Astrocyte of the spinal cord (primary cell): ENCODE measurements around the gene CSTPP1.
A peak's percentile ranks its signal among the peaks of the same experiment; 100 is the strongest.

Experiments
- DNase-seq: peaks from one replicate; pipeline ENCODE4 v3.0.0; 2011; ENCODE audit warnings: low read depth, low spot score
- H3K4me3 ChIP-seq: 2 replicates; pipeline ENCODE4 v1.5.1; 2011; ENCODE audit warnings: low read depth, mild to moderate bottlenecking, low read length, moderate library complexity
- in situ Hi-C: cut with HindIII; loops from 2 replicates; pipeline ENCODE4 v1.10.0; 2017; ENCODE audit warnings: low sequenced_read_pairs
- TF ChIP-seq, protein P1 (sequence below): IDR thresholded peaks from 2 replicates; pipeline ENCODE4 v1.5.1; 2012; ENCODE audit warnings: low read depth, mild to moderate bottlenecking, low read length, inconsistent platforms

CSTPP1 gene

DNA sequence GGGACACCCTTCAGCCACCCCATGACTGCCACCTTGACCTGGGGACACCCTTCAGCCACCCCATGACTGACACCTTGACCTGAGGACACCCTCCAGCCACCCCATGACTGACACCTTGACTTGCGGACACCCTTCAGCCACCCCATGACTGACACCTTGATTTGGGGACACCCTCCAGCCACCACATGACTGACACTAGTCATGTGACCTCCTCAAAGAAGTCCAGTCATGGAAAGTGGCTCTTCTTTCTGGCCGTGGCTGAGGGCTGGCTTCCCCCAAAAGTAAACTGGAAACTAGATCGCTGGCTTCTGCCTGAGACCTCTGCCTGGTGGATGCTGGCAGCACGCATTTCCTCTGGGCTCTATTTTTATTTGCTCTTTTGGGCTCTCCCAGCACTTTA is 211.7 kb downstream of the CSTPP1 start:
- DNase-seq: no peak
- TF ChIP-seq, protein P1, sequence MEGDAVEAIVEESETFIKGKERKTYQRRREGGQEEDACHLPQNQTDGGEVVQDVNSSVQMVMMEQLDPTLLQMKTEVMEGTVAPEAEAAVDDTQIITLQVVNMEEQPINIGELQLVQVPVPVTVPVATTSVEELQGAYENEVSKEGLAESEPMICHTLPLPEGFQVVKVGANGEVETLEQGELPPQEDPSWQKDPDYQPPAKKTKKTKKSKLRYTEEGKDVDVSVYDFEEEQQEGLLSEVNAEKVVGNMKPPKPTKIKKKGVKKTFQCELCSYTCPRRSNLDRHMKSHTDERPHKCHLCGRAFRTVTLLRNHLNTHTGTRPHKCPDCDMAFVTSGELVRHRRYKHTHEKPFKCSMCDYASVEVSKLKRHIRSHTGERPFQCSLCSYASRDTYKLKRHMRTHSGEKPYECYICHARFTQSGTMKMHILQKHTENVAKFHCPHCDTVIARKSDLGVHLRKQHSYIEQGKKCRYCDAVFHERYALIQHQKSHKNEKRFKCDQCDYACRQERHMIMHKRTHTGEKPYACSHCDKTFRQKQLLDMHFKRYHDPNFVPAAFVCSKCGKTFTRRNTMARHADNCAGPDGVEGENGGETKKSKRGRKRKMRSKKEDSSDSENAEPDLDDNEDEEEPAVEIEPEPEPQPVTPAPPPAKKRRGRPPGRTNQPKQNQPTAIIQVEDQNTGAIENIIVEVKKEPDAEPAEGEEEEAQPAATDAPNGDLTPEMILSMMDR: no peak
- no peak overlapping the region for H3K4me3 ChIP-seq
- in situ Hi-C loops: no loop called here

DNA sequence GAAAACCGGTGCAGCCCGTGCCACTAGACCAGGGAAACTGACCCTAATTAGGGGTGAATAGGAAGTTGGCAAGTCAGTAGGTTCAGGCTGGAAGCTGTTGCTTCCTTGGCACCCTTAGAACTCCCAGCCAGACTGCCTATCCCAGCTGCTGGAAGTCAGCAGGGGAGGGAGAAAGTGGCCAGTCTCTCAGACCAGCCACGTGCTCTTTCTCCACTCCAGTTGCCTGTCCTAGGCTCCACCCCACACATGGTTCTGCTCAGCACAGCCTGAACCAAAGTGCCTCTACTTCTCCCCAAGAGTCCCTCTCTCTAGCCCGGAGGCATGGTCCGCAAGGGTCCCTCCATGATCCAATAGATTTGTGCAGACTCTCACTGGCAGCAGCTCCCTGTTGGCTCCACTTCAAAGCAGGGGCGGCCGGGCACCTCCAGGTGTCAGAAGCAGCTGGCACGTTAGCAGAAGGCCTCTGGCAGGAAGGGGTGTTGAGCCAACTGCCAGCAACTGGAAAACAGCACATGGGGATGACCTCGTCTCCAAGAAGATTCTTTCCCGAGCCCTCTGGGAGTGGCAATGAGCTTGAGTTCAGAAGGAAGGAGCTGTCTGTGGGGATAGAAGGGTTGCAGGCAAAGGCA is 212.5 kb downstream of the CSTPP1 start:
- TF ChIP-seq, protein P1: no peak
- DNase-seq: no peak
- H3K4me3 ChIP-seq: no peak overlapping the region
- in situ Hi-C loops: no loop called here

DNA sequence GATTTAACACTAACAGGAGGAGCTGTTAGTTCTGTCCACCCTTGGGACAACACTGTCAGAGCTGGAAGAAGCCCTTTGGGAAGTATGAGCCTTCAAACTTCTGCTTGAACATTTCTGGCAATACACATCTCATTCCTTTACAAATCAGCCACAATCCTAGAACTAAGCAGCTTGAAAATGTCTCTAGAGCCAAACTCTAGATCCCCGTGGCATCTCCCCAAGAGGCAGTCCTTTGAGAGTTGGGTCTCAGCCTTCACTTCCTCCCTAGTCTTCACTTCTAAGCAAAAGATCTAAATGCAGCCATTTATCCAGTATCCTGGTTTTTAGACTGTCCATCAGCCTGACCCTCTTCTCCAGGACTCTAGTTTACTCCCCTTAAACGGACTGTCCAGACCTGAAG is 213.2 kb downstream of the CSTPP1 start:
- H3K4me3 ChIP-seq: no peak overlapping the region
- in situ Hi-C loops: no loop called here
- no peak for DNase-seq
- TF ChIP-seq, protein P1: no peak

DNA sequence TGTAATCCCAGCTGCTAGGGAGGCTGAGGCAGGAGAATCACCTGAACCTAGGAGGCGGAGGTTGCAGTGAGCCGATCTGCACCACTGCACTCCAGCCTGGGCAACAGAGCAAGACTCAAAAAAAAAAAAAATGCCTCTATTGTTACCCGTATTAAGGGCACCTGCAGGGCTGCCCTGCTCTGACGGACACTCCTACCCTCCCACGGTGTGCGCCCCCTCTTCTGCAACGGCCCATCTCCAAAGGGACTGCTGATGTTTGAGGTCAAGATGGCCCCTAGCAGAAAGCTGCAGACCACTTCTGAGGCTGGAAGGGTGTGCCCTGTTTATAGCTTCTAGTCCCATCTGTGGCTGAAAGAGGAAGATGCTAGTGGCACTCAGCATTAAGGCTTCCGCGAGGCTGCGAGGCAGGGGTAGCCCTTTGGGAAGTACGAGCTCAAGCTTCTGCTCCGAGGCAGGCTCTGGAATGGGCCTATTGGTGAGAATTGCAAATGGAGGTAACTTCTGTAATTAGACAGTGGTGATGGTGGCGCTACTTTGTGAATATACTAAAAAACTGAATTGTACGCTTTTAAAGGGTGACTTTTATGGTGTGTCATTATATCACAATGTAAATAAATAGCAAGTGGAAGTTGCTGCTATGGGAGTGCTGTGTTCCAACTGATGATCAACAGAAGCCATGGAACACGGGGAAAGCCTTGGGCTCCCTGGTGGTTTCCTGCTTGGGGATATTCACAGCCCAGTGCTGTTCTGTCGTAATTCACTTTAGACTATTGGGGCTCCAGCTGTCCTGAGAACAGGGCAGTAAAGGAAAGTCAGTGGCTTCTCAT is 215.8 kb downstream of the CSTPP1 start:
- no peak overlapping the region for H3K4me3 ChIP-seq
- in situ Hi-C loops: no loop called here
- TF ChIP-seq, protein P1: no peak
- DNase-seq: no peak

DNA sequence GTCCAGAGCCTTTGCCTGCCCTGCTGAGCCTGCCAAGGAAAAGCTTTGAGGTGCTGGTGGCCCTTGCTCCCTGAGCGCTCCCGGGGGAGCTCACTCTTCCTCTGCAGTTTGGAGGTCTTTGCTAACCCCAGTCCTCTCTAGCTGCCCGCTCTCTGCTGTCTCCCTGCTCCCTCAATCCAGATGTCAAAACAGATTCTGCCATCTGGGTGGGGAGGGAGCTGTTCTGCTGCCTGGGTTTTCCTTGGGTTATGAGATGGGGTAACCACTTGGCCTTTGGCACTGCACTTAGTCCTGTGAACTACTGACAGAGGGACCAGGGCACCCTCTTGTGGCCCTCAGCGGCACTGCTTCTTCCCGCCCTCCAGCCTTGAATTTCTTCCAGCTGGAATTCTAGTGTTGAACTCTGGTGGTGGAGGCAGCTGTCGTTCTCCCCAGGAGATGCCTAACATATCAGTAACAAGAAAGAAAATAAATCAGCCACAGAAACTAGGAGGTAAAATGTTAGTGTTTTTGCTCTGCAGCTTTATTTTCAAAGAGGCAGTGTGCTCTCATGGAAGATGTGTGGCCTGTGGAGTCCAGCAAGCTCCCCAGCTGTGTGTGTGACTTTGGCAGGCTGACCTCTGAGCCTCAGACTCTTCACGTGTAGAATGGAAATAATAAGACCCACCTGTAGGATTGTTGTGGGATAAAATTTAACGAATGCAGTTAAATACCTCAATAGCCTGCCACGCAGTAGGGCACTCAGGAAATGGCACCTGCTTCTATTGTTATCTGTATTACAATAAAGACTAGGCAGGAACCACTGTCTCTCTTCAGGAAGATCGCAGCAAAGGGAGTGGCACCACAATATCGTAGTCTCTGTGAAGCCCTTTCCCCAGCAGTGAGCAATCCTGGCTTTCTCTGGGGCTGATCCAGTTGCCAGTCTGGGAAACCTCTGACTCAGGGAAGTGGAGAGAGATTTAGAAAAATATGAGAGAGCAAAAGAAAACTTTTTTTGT is 216.7 kb downstream of the CSTPP1 start:
- in situ Hi-C loops: no loop called here
- peak; percentile 82 for DNase-seq
- TF ChIP-seq, protein P1: peak; percentile 99
- H3K4me3 ChIP-seq: no peak overlapping the region
